HG03378 (cell line): ENCODE data around the gene PAGE4.

Experiments
- ATAC-seq: cut with Tn5 transposase; IDR thresholded peaks from one replicate; pipeline ENCODE4 v1.9.1; 2021; ENCODE audit warnings: mild to moderate bottlenecking, moderate library complexity; ENCODE audit not compliant: unreplicated experiment

The PAGE4 gene

DNA sequence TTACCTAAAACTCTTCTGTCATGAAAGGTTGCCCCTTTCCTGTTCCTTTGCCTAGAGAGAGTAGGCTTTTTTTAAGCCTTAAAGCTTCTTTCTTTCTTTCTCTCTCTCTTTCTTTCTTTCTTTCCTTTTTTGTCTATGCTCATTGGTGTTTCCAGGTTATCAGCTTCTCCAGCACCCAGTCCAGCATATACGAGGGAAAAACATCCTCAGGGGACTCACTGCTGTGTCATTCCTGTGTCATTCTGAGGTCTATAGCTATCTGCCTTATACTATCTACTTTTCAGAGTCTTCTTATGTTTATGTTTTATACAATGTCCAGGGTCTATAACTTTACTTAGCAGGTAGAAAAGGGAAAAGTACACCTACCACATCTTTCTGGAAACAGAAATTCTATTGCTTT lies 39.6 kb downstream of the PAGE4 start:
- no peak for ATAC-seq

DNA sequence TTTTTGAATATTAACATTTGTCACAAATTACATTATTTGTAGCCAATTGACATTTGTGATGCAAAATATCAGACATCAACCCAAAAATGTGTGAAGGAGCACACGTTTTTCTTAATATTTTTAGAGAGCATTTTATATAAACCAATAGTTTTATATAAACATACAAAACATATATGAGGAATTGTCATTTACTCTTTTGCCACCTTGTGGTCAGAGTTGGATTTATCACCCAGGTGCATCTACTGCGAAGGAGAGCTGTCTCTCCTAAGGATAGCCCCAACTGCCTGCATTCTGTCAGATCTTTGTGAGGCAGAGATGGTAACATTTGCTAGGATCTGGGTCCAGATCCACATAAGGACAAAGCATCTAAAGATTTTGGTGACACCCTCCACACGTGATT lies 47.6 kb downstream of the PAGE4 start:
- no peak for ATAC-seq

DNA sequence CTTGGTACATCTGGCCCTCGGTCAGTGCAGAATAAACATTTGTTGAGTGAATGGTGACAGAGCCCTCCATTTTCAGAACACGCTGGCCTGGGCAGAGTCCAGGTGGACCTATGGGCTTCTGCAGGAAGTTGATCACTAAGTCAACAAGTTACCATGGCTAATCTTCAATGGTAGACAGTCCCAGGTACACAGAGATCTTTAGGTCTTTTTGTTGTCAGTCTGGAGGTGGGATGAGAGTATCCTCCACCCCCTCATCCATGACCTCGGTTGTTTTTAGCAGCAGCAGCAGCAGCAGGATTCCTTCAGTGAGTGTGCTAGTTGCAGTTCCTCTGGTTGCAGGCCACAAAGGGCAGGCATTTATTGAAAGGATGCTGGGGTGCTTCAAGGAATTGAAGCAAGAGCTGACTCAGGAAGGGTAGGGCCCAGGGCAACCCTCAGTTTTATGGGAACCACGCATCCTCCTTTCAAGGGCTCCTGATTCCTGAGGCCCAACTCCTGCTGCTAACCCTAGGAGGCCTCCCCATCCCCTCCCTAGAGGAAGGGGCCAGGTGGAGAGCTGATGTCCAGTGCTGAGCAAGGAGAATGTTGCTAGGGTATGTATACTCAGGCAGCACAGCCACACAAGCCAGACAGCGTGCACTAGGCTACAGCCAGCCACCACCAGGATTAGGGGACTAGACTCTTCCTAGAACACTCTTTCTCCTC lies 48.4 kb downstream of the PAGE4 start:
- ATAC-seq = no peak

DNA sequence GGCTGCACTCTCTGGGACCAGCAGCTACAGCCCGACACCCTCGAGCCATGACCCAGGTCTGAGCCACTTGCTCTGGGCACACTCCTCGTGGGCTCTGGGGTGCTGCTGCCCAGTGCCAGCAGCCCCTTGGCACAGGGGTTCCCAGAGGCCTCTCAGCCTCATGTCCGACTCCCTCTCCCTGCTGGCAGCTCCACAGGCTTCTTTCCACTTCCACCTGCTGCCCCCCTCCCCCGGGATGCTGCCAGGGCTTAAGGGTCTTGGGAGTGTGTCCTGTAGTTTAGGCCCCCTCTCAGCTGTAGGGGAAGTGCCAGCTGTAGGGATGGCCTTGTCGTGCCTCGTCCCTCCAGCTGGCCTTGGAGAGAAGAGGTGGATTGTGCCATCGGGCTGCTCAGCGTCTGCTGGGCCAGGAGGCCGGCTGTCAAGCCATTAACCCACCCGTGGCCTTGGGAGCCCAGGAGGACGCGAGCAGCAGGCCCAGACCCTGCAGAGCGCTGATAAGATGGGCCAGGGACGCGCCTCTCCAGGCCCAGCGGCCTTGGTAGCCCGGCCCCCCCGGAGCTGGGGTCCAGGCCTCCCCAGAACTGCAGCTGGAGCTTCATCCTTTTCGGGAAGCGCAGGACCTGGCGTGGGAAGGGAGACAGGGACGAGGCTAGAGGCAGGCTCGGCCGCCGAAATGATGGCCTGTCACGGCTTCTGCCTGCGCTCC lies 49.2 kb downstream of the PAGE4 start:
- ATAC-seq = no peak

DNA sequence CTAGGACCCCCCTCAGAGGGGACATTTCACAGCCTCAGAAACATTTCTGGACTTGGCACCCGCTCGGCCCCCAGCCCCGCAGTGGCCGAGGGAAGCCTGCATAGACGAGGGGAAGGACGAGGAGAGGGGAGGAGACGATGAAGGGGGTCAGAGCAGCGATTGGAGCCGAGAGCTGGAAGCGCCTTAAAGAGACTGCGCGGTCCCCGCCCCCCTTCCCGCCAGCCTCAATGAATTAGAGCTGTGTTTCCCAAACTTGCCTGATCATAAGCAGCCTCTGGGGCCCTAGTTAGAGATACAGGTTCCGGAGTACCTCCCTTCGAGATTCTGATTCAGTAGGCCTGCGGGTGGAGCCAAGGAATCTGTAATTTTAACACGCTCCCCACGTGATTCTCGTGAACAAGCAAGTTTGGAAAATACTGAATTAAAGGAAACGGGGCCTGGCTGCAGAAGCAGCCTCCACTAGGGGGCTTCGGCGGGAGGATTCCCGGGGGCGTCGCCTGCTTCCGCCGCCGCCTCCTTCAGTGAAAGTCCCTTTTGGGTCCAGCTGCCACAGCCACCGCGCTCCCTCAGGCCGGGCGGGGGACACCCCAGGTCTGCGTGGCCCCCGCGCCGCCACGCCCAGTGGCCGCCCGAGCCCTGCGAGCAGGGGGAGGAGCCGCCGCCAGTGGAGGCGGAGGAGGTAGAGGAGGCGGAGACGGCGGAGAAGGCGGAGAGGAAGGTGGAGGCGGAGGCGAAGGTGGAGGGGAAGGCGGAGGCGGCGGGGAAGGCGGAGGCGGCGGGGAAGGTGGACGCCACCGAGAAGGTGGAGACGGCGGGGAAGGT lies 49.9 kb downstream of the PAGE4 start, which contains the start of gene USP27X:
USP27X (plus strand) TSS at position 651 of the 822 bp plus-strand sequence. CDS start 824 bp downstream, outside the sequence.
- ATAC-seq = peak; percentile 46

DNA sequence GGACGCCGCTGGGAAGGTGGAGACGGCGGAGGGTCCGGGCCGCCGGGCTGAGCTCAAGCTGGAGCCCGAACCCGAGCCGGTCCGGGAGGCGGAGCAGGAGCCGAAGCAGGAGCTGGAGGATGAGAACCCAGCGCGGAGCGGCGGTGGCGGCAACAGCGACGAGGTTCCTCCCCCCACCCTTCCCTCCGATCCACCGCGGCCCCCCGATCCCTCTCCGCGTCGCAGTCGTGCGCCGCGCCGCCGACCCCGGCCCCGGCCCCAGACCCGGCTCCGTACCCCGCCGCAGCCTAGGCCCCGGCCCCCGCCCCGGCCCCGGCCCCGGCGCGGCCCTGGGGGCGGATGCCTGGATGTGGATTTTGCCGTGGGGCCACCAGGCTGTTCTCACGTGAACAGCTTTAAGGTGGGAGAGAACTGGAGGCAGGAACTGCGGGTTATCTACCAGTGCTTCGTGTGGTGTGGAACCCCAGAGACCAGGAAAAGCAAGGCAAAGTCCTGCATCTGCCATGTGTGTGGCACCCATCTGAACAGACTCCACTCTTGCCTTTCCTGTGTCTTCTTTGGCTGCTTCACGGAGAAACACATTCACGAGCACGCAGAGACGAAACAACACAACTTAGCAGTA lies 50.7 kb downstream of the PAGE4 start:
- no peak for ATAC-seq

DNA sequence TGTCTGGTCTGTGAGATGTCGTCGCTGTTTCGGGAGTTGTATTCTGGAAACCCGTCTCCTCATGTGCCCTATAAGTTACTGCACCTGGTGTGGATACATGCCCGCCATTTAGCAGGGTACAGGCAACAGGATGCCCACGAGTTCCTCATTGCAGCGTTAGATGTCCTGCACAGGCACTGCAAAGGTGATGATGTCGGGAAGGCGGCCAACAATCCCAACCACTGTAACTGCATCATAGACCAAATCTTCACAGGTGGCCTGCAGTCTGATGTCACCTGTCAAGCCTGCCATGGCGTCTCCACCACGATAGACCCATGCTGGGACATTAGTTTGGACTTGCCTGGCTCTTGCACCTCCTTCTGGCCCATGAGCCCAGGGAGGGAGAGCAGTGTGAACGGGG lies 51.6 kb downstream of the PAGE4 start:
- ATAC-seq = no peak
